Renal cortex interstitium (tissue), 11 donors: ENCODE results near the gene LGALS3BP. TPM values are rescaled to one million over a fixed set of nuclear protein-coding genes. Genes with fewer than 3 reads are reported as not detected.
A peak's percentile ranks its signal among the peaks of the same experiment; 100 is the strongest.
"Not testable (repeated sequence)": the region's sequence is repeated elsewhere in the genome, so short reads cannot be mapped to it uniquely, and the experiment has no call there.

ENCODE experiments used
- DNase-seq, 11 donors: peaks; one replicate each; pipeline ENCODE4 v3.0.0-alpha.2; 2013; ENCODE audit warnings: low read depth in 9 of 11, low spot score in 4 of 11; ENCODE audit errors: extremely low read depth in 1 of 11
- polyA plus RNA-seq, 3 donors: library from polyadenylated mRNA; unstranded; fragments of 120-200 nt; gene quantifications; one replicate each; pipeline ENCODE4 v1.2.1, GENCODE V29; 2013; ENCODE audit not compliant: insufficient read length in 3 of 3

LGALS3BP gene
- polyA plus RNA-seq, 3 donors = 104 to 161 (median 125) TPM

- DNase-seq = no peak
These were observed 6.5 kb downstream of the LGALS3BP start for GRCh38 chr17:78973196-78973595.

DNA sequence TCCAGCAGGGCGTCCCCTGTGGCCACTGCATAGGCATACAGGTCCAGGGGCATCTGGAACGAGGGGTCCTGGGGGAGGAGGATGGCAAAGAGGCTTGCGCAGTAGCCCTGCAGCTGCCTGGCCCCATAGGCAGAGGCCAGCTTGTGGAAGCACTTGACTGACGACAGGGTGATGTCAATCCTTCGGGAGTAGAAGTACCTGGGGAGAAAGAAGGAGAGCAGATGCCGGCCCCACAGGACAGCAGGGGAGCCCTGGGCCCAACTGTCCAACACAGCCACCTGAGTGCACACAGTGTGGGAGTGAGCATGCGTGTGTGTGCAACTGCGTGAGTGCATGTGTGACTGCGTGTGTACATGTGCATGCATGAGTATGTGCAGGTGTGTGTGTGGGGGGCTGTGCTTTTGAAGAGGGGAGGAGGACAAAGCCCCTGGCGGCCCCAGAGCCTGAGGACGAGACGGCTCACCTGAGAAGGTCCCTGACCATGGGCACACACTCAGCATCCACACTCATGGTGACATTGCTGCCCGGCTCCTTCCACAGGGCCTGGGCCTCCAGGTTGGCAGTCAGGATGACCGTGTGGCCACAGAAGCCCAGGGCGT lies 7.1 kb downstream of the LGALS3BP start:
- DNase-seq = no peak

GRCh38 chr17:78971756-78972506 lies 7.8 kb downstream of the LGALS3BP start:
- DNase-seq = no peak

DNA sequence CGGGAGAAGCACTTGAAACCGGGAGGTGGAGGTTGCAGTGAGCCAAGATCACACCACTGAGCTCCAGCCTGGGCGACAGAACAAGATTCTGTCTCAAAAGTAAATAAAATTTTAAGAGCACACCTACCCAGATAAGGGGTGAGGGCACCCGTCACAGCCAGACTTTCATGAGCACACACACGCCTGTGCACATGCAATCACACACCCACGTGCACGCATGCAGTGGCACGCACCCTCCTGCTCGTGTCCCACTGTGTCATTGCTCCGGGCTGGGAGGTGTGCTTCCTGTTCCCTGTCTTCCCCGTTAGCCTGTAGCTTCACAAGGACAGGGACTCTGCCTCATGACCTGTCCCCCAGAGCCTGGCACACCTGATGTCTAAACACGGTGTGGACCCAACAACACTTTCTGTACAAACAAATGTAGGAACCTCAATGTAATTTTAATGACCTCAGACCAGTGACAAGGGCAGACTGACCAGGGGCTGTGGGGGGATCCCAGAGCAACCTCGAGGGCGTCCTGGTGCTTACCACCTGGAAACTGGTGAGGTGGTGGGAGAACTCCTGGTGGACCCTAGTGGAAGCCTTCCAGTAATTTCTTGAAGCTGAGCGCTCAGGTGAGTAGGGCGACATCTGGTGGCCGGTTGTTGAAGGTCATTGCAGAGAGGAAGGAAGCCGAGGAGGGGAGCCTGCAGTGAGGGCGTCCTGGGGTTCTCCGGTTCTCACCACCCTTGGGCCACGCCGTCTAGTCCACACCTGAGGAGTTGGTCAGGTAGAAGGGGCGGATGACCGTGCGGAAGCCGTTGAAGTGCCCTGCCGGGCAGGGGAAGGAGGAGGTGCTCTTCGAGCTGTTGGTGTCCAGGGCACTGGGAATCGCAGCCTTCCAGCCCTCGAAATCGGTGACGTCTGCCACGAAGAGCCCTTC lies 8.6 kb downstream of the LGALS3BP start:
- DNase-seq = peak in 7 of 11 donors; percentile 69 to 82 (median 77)

GRCh38 chr17:78969865-78970264 lies 9.9 kb downstream of the LGALS3BP start:
- DNase-seq = no peak

- DNase-seq = no peak
These were observed 11.9 kb downstream of the LGALS3BP start for GRCh38 chr17:78967782-78968362.

GRCh38 chr17:78966910-78967600 lies 12.7 kb downstream of the LGALS3BP start:
- DNase-seq = no peak

DNA sequence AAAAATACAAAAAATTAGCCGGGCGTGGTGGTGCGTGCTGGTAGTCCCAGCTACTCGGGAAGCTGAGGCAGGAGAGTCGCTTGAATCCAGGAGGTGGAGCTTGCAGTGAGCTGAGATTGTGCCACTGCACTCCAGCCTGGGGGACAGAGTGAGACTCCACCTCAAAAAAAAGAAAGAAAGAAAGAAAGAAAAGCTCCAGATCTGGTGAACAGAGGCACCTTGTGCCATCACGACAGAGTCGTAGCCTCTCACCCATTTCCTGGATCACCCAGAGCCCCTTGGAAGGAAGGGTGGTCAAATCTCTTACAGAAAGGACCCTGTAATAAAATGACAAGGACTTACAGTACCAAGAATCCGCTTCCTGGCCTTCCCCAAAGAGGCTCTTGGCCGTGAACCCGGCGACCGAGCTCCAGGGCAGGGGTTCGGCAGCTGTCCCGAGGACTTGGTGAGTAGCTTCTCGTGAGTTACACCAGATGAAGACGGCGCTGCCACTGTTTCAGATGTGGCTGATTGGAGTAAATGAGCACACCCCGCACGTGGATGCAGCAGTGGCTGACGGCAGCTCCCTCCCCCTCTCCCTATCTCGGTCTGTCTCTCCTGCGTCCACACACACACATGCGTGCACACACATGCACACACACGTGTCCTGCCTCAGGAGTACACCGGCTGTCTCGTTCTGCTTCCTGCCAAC lies 13.5 kb downstream of the LGALS3BP start:
- no peak for DNase-seq

GRCh38 chr17:78965491-78965924 lies 14.2 kb downstream of the LGALS3BP start:
- no peak for DNase-seq

DNA sequence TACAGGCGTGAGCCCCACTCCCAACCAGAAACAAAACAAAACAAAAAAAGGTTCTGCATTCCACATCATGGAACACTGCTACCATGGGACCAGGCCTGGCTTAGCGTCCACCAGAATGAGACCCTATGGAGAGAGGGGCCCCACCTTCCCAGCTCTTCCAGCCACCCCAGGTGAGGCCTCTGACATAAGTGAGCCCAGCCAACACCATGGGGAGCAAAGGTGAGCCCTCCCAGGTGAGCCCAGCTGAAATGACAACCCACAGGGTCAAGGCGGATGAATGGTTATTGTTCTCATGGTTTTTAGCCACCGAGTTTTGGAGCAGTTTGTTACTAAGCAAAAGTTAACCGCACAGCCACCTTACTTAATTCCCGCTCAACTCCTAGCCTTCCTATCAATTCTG lies 16.3 kb downstream of the LGALS3BP start:
- no peak for DNase-seq

DNA sequence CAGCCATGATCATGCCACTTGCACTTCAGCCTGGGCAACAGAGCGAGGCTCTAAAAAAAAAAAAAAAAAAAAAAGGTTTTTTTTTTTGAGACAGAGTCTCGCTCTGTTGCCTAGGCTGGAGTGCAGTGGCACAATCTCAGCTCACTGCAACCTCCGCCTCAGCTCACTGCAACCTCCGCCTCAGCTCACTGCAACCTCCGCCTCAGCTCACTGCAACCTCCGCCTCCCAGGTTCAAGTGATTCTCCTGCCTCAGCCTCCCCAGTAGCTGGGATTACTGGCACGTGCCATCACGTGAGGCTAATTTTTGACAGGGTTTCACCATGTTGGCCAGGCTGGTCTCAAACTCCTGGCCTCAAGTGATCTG lies 16.8 kb downstream of the LGALS3BP start:
- not testable (repeated sequence) for DNase-seq

DNA sequence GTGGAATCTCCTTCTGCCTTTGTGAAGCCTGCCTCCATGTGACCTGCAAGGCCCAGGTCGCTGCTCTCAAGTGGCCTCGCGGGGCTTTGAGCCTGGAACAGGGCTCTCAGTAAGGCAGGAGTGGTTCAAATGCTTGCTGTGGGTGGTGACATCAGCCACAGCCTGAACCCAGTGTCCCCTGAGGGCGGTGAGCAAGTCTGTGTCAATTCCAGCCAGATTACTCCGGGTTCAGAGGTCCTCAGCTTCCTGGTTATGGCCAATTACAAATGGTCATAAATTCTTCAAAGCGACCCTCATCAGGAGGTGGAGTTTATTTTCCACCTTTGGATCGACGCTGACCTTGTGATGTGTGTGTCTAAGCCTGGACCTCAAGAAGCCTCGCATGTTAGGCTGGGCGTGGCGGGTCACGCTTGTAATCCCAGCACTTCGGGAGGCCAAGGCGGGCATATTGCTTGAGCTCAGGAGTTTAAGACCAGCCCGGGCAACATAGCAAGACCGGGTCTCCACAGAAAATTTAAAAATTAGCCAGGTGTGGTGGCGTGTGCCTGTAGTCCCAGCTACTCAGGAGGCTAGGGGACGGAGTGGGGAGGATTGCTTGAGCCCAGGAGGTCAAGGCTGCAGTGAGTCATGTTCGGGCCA lies 17.3 kb downstream of the LGALS3BP start:
- DNase-seq = no peak

DNA sequence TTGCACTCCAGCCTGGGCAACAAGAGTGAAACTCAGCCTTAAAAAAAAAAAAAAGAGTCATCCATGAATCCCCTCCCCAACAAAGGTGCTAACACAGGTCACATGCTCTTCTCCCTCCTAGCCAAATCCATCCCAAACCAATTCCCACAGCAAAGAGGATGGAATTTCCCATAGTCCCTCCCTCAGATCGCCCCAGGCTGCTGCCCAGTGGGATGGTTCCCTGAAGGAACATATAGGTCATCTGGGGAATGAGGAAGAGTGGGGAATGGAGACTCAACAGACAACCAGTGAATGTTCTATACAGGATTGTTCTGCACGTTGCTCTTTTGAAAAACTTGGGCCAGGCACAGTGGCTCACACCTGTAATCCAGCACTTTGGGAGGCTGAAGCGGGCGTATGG lies 18.2 kb downstream of the LGALS3BP start:
- no peak for DNase-seq

DNA sequence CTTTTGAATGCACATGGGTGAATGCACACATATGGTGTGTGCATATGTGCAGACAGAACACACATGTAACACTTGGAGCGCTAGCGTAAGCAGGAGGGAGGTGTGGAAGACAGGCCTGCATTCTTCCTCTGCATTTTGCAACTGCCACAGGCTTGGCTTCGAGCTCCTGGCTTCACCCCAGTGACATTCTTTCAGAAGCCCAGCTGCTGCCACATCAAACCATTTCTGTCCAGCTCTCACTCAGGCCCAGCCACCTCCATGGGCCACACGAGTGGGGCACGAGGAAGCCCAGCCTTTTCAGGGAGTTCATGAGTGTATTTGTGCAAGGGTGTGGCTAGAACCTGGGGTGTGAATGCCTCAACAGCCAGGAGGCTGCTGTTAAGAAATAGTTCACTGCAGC lies 18.8 kb downstream of the LGALS3BP start:
- DNase-seq = no peak

DNA sequence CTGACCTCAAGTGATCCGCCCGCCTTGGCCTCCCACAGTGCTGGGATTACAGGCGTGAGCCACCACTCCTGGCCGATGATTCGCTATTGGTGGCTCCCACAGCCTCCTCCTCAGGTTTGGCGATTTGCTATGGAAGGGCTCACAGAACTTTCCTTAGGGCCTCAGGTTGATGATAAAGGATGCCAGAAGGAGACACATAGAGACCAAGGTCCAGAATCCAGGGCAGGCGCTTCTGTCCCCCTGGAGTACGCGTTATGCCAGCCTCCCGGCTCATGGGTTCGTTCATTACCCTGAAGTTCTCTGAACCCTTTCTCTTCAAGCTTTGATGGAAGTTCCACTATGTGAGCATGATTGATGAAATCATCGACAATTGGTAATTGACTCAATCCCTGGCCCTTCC lies 19.9 kb downstream of the LGALS3BP start:
- DNase-seq = no peak

DNA sequence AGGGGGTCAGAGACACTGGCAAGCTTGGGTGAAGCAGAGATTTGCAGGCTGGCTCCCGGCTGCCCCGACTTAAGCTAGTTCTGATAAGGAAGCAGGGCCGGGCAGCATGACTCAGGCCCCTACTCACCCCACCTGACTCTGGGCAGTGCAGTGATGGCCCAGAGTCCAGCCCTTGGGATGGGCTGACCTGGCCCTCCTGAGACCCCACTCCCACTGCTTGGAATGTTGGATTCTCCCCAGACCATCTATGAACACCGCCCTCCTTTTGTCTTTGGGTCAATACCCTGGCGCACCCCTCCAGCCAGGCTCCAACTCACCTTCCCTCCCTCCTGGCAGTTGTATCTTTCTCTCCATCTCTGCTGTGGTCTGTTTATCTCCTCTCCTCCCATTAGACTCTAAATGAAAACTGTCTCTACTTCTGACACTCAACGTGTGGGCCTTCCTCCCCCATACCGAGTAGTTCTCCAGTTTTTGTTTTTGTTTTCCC lies 21.0 kb downstream of the LGALS3BP start:
- no peak for DNase-seq

DNA sequence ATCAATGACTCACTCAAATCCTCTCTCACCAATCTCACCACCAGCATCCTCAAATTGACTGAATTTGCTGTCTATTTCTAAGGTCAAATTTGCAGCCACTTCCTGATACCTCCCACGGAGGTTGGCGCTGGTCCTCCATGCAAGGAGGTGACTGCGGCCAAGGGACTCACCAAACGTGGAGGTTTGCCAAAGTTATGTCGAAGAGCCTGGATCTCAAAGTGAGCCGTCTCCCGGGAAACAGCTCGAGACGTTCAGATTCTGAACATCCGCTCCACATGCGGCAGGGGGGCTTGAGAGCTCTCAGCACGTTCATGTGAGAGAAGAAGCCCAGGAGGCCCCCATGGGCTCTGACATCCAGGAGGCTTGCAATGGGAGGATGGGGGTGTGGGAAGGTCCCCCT lies 22.6 kb downstream of the LGALS3BP start:
- no peak for DNase-seq

GRCh38 chr17:78956254-78956653 lies 23.5 kb downstream of the LGALS3BP start:
- DNase-seq = no peak
